Measurements from ENCODE around the gene FADS1.

Gene FADS1

DNA sequence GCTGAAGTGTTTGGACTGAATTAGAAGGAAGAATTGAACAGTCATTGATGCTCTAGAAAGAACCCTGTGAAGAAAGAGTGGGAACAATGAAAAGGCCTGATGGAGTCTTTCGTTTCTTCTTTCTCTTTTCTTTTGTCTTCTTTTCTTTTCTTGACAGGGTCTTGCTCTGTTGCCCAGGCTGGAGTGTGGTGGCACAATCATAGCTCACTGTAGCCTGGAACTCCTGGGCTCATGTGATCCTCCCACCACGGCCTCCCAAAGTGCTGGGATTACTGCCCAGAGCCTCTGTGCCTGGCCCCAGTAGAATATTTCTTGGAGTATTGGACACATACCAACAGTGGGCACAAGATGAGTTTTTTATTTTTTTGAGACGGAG lies 23.0 kb downstream of the FADS1 start:
- Histone ChIP-seq H3K79me2 (ENCODE audit: control insufficient read depth, insufficient read depth, low read length, unreplicated experiment) (peaks cover 71% of the 10 kb centered on the region), H2AFZ (ENCODE audit: low read length, unreplicated experiment) (no peak overlapping the region), H3K4me1 (ENCODE audit: control insufficient read depth, insufficient read depth, low read length, unreplicated experiment) (peaks cover 7% of the 10 kb centered on the region), H3K4me3 (ENCODE audit: low read depth, low read length) (peak overlapping the region; percentile 89), H3K36me3 (ENCODE audit: insufficient read depth, low read length) (peaks cover 6% of the 10 kb centered on the region; the same call in 1 of the 2 replicates), H3K27ac (ENCODE audit: low read depth, low read length) (peak overlapping the region; percentile 91), H3K27me3 (ENCODE audit: insufficient read depth, low read length) (no peaks in the 10 kb centered on the region)

GRCh38 chr11:61793083-61793828 lies 23.5 kb downstream of the FADS1 start:
- peak overlapping the region; percentile 89 for H3K4me3 ChIP-seq (ENCODE audit: low read depth, low read length)
- H3K27ac ChIP-seq (ENCODE audit: low read depth, low read length): peak overlapping the region; percentile 91
- H3K4me1 ChIP-seq (ENCODE audit: control insufficient read depth, insufficient read depth, low read length, unreplicated experiment): peaks cover 7% of the 10 kb centered on the region
- H3K27me3 ChIP-seq (ENCODE audit: insufficient read depth, low read length): no peaks in the 10 kb centered on the region
- peak overlapping the region; percentile 71 for H2AFZ ChIP-seq (ENCODE audit: low read length, unreplicated experiment)
- peaks cover 6% of the 10 kb centered on the region; the same call in 1 of the 2 replicates for H3K36me3 ChIP-seq (ENCODE audit: insufficient read depth, low read length)
- H3K79me2 ChIP-seq (ENCODE audit: control insufficient read depth, insufficient read depth, low read length, unreplicated experiment): peaks cover 66% of the 10 kb centered on the region

DNA sequence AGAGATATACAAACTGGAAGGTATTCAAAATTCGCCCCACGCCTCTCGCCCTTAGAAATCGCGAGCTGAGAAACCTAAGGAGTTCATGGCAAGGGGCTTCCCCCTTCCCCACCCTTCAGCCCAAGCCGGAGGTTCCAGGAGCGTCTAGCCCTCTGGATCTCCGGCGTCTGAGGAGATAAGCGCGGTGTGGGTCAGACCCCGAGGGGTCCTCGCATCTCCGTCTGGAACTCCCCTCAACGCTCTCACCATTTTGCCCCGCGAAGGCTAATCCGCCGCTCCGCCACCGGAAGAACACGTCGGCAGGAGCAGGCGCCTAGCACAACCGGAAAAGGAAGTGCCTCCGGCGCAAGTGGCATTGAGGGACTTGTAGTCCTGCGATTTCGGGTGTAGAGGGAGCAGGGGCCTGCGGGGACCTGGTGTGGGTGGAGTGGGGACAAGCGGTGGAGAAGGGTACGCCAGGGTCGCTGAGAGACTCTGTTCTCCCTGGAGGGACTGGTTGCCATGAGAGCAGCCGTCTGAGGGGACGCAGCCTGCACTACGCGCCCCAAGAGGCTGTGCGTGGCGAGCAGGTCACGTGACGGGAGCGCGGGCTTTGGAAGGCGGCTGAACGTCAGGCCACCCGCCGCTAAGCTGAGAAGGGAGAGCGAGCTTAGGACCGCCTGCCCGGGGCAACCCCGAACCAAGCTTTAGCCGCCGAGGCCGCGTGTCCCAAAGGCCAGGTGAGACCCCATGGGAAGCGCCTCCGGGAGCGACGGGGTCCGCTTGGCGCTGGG lies 24.3 kb downstream of the FADS1 start, which contains the start of the genes FEN1 and TMEM258:
Gene FEN1, plus strand, starts transcription at position 602 of the 773 bp plus-strand sequence. CDS start 2,451 bp downstream, outside the sequence.
Gene TMEM258, minus strand, starts transcription at position 290 of the 773 bp plus-strand sequence. Its CDS starts 41 bp downstream, at position 249.
- H2AFZ ChIP-seq (ENCODE audit: low read length, unreplicated experiment): peak within 1 kb of the TSS; percentile 71
- H3K27me3 ChIP-seq (ENCODE audit: insufficient read depth, low read length): no peaks in the 10 kb centered on the region
- peaks cover 7% of the 10 kb centered on the region for H3K4me1 ChIP-seq (ENCODE audit: control insufficient read depth, insufficient read depth, low read length, unreplicated experiment)
- peak within 1 kb of the TSS; percentile 91 for H3K27ac ChIP-seq (ENCODE audit: low read depth, low read length)
- peaks cover 62% of the 10 kb centered on the region for H3K79me2 ChIP-seq (ENCODE audit: control insufficient read depth, insufficient read depth, low read length, unreplicated experiment)
- peak within 1 kb of the TSS; percentile 89 for H3K4me3 ChIP-seq (ENCODE audit: low read depth, low read length)
- H3K36me3 ChIP-seq (ENCODE audit: insufficient read depth, low read length): peaks cover 6% of the 10 kb centered on the region; the same call in 1 of the 2 replicates

DNA sequence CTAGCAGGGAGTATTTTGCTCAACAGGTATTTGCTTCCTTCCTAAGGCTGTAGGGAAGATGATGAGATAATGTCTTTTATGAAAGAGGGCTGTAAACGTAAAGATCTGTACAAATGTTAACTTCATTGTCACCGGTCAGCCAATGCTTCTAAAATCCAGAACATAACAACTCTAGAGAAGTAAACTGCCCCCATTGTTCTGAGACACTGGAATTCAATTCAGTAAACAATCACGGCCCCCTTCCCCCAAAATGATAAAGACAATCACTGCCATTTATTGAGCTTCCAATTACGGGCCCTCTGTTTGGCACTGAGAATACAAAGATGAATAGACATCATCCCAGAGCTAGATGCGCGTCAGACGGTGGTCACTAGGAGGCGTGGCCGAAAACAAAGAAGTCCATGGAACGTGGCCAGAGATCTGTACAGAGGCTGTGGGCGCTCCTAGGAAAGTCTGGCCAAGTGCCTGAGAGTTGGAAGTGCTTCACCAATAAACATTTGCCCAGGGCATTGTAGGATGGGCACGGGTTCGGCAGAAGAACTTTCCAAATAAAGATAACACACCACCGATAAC lies 25.0 kb downstream of the FADS1 start:
- Histone ChIP-seq H3K36me3 (ENCODE audit: insufficient read depth, low read length) (peaks cover 6% of the 10 kb centered on the region; the same call in 1 of the 2 replicates), H3K27me3 (ENCODE audit: insufficient read depth, low read length) (no peaks in the 10 kb centered on the region), H3K79me2 (ENCODE audit: control insufficient read depth, insufficient read depth, low read length, unreplicated experiment) (peaks cover 56% of the 10 kb centered on the region), H3K4me3 (ENCODE audit: low read depth, low read length) (peak overlapping the region; percentile 89), H3K27ac (ENCODE audit: low read depth, low read length) (peak overlapping the region; percentile 91), H3K4me1 (ENCODE audit: control insufficient read depth, insufficient read depth, low read length, unreplicated experiment) (peaks cover 7% of the 10 kb centered on the region), H2AFZ (ENCODE audit: low read length, unreplicated experiment) (peak overlapping the region; percentile 48)

DNA sequence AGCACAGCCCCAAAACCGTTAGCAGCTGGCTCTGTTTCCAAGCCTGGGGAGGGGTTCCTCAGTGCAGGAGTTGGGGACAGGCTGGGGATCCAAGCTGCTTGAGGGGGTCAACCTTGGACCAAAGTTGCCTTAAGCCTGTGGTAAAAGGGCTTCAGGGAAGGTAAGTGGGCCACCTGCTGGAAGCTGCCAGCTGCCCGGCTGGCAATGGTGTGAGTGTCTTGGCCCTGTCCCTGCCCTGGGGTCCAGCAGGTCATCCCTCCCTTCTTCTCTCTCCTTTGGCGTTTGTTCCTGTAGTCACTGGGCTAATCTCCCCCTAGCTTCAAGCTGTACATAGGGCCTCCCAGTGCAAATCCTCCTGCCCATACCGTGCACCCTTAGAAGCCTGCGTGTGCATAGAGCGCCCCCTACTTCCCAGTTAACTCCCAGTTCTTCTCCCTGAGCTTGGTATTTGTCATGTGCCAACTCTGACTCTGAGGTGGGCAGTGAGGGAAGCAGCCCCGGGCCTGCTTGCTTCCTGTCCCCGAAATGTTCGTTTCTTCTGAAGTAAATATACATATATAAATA lies 28.8 kb downstream of the FADS1 start:
- H2AFZ ChIP-seq (ENCODE audit: low read length, unreplicated experiment): no peak overlapping the region
- H3K27ac ChIP-seq (ENCODE audit: low read depth, low read length): no peak overlapping the region
- peaks cover 6% of the 10 kb centered on the region; the same call in 1 of the 2 replicates for H3K36me3 ChIP-seq (ENCODE audit: insufficient read depth, low read length)
- no peak overlapping the region for H3K4me3 ChIP-seq (ENCODE audit: low read depth, low read length)
- H3K79me2 ChIP-seq (ENCODE audit: control insufficient read depth, insufficient read depth, low read length, unreplicated experiment): peaks cover 20% of the 10 kb centered on the region
- H3K4me1 ChIP-seq (ENCODE audit: control insufficient read depth, insufficient read depth, low read length, unreplicated experiment): no peaks in the 10 kb centered on the region
- no peaks in the 10 kb centered on the region for H3K27me3 ChIP-seq (ENCODE audit: insufficient read depth, low read length)

DNA sequence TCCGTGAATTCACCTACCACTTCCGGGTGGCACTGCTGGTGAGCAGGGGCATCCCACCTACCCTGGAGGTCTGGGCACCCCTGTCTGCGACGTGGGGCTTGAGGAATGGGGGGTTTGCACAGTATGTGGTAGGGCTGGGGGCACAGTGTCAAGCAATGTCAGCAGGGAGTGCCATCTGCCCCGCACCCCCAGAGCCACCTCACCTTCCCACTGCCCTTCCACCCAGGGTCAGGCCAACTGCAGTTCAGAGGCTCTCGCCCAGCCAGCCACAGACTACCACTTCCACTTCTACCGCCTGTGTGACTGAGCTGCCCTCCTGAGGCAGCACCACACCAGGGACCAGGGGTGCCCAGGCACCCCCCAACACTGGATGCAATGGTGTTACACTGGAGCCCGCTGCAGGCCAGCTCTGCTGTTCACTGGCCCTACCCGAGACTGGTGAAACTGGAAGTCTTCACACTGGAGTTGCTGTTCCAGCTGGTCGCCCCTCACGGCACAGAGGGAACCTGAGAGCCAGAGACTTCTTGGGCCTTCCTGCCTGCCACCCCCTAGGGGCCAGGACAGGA lies 30.9 kb downstream of the FADS1 start:
- Histone ChIP-seq H3K27ac (ENCODE audit: low read depth, low read length) (no peak overlapping the region), H3K27me3 (ENCODE audit: insufficient read depth, low read length) (no peaks in the 10 kb centered on the region), H3K4me1 (ENCODE audit: control insufficient read depth, insufficient read depth, low read length, unreplicated experiment) (no peaks in the 10 kb centered on the region), H3K4me3 (ENCODE audit: low read depth, low read length) (no peak overlapping the region), H3K79me2 (ENCODE audit: control insufficient read depth, insufficient read depth, low read length, unreplicated experiment) (peaks cover 8% of the 10 kb centered on the region), H2AFZ (ENCODE audit: low read length, unreplicated experiment) (no peak overlapping the region), H3K36me3 (ENCODE audit: insufficient read depth, low read length) (peaks cover 6% of the 10 kb centered on the region; the same call in 1 of the 2 replicates)

DNA sequence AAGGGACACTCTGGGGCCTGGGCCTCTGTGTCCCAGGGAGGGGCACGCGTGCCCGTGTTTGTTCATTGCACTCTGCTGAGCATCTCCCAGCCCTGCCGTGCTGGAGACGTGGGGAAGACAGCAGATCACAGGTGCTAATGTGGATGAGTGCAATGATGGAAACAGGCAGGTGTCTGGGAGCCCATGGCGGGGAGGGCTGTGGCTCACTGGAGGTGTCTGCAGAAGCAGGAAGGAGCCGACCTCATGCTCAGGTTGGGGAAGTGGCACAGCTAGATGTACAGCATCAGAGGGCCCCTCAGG lies 32.3 kb downstream of the FADS1 start:
- Histone ChIP-seq H3K4me3 (ENCODE audit: low read depth, low read length) (no peak overlapping the region), H3K27me3 (ENCODE audit: insufficient read depth, low read length) (no peaks in the 10 kb centered on the region), H3K36me3 (ENCODE audit: insufficient read depth, low read length) (peaks cover 4% of the 10 kb centered on the region; the same call in 1 of the 2 replicates), H3K27ac (ENCODE audit: low read depth, low read length) (no peak overlapping the region), H3K79me2 (ENCODE audit: control insufficient read depth, insufficient read depth, low read length, unreplicated experiment) (no peaks in the 10 kb centered on the region), H3K4me1 (ENCODE audit: control insufficient read depth, insufficient read depth, low read length, unreplicated experiment) (no peaks in the 10 kb centered on the region), H2AFZ (ENCODE audit: low read length, unreplicated experiment) (no peak overlapping the region)

GRCh38 chr11:61783717-61784505 lies 32.9 kb downstream of the FADS1 start:
- no peaks in the 10 kb centered on the region for H3K79me2 ChIP-seq (ENCODE audit: control insufficient read depth, insufficient read depth, low read length, unreplicated experiment)
- H3K27me3 ChIP-seq (ENCODE audit: insufficient read depth, low read length): no peaks in the 10 kb centered on the region
- no peak overlapping the region for H2AFZ ChIP-seq (ENCODE audit: low read length, unreplicated experiment)
- H3K4me1 ChIP-seq (ENCODE audit: control insufficient read depth, insufficient read depth, low read length, unreplicated experiment): no peaks in the 10 kb centered on the region
- no peak overlapping the region for H3K27ac ChIP-seq (ENCODE audit: low read depth, low read length)
- no peak overlapping the region for H3K4me3 ChIP-seq (ENCODE audit: low read depth, low read length)
- H3K36me3 ChIP-seq (ENCODE audit: insufficient read depth, low read length): no peaks in the 10 kb centered on the region

GRCh38 chr11:61782841-61783240 lies 34.0 kb downstream of the FADS1 start:
- Histone ChIP-seq H2AFZ (ENCODE audit: low read length, unreplicated experiment) (no peak overlapping the region), H3K4me3 (ENCODE audit: low read depth, low read length) (no peak overlapping the region), H3K79me2 (ENCODE audit: control insufficient read depth, insufficient read depth, low read length, unreplicated experiment) (no peaks in the 10 kb centered on the region), H3K27me3 (ENCODE audit: insufficient read depth, low read length) (no peaks in the 10 kb centered on the region), H3K27ac (ENCODE audit: low read depth, low read length) (no peak overlapping the region), H3K36me3 (ENCODE audit: insufficient read depth, low read length) (no peaks in the 10 kb centered on the region), H3K4me1 (ENCODE audit: control insufficient read depth, insufficient read depth, low read length, unreplicated experiment) (no peaks in the 10 kb centered on the region)
